ENCODE measurements around the gene PARN.

The PARN gene

GRCh38 chr16:14449334-14449733 lies 180.7 kb downstream of the PARN start (continued):
- TF ChIP-seq, protein P1, sequence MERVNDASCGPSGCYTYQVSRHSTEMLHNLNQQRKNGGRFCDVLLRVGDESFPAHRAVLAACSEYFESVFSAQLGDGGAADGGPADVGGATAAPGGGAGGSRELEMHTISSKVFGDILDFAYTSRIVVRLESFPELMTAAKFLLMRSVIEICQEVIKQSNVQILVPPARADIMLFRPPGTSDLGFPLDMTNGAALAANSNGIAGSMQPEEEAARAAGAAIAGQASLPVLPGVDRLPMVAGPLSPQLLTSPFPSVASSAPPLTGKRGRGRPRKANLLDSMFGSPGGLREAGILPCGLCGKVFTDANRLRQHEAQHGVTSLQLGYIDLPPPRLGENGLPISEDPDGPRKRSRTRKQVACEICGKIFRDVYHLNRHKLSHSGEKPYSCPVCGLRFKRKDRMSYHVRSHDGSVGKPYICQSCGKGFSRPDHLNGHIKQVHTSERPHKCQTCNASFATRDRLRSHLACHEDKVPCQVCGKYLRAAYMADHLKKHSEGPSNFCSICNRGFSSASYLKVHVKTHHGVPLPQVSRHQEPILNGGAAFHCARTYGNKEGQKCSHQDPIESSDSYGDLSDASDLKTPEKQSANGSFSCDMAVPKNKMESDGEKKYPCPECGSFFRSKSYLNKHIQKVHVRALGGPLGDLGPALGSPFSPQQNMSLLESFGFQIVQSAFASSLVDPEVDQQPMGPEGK (CRISPR knock-in tag; IDR thresholded peaks at IDR 0.05; ENCODE audit: borderline replicate concordance) = no peak
- TF ChIP-seq TOX (CRISPR knock-in tag; IDR thresholded peaks at IDR 0.05; ENCODE audit: borderline replicate concordance) (no peak), ZC3H10 (CRISPR knock-in tag; IDR thresholded peaks at IDR 0.05) (no peak), TSHZ2 (CRISPR knock-in tag; IDR thresholded peaks at IDR 0.05) (no peak)

GRCh38 chr16:14448879-14449278 lies 181.2 kb downstream of the PARN start:
- ATAC-seq = no peak
- TF ChIP-seq TOX (CRISPR knock-in tag; IDR thresholded peaks at IDR 0.05; ENCODE audit: borderline replicate concordance) = no peak
- no peak for TF ChIP-seq BACH2 (CRISPR knock-in tag; IDR thresholded peaks at IDR 0.05; ENCODE audit: borderline replicate concordance)

DNA sequence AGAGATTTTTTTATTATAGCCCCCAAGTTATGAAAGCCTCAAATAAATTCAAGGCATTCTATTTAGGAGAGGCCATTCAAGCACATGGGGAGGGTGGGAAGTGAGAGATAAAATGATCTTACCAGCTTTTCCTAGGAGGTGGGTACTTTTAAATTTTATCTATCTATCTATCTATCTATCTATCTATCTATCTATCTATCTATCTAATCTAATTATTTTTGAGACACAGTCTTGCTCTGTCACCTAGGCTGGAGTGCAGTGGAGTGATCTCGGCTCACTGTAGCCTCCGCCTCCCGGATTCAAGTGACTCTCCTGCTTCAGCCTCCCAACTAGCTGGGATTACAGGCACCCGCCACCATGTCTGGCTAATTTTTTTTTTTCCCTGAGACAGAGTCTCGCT lies 182.3 kb downstream of the PARN start:
- ATAC-seq = no peak
- TF ChIP-seq ZNF565 (CRISPR knock-in tag; conservative IDR thresholded peaks at IDR 0.05; ENCODE audit: low read depth) (no peak), ESRRG (CRISPR knock-in tag; IDR thresholded peaks at IDR 0.05) (no peak), TCF4 (CRISPR knock-in tag; IDR thresholded peaks at IDR 0.05; ENCODE audit: borderline replicate concordance) (no peak), ZFP3 (CRISPR knock-in tag; IDR thresholded peaks at IDR 0.05) (no peak), GLIS3 (CRISPR knock-in tag; IDR thresholded peaks at IDR 0.05) (no peak), TOX (CRISPR knock-in tag; IDR thresholded peaks at IDR 0.05; ENCODE audit: borderline replicate concordance) (no peak), POU6F1 (CRISPR knock-in tag; IDR thresholded peaks at IDR 0.05; ENCODE audit: borderline replicate concordance, low read depth) (no peak), SNAI2 (CRISPR knock-in tag; IDR thresholded peaks at IDR 0.05) (no peak), ZNF8 (CRISPR knock-in tag; IDR thresholded peaks at IDR 0.05) (no peak), ZFP30 (CRISPR knock-in tag; IDR thresholded peaks at IDR 0.05) (no peak), PPARA (CRISPR knock-in tag; IDR thresholded peaks at IDR 0.05; ENCODE audit: borderline replicate concordance) (no peak), ISL1 (CRISPR knock-in tag; IDR thresholded peaks at IDR 0.05) (no peak), ZNF70 (CRISPR knock-in tag; IDR thresholded peaks at IDR 0.05) (no peak)
- TF ChIP-seq, protein P1 (CRISPR knock-in tag; IDR thresholded peaks at IDR 0.05; ENCODE audit: borderline replicate concordance) = no peak
- TF ChIP-seq, protein P2, sequence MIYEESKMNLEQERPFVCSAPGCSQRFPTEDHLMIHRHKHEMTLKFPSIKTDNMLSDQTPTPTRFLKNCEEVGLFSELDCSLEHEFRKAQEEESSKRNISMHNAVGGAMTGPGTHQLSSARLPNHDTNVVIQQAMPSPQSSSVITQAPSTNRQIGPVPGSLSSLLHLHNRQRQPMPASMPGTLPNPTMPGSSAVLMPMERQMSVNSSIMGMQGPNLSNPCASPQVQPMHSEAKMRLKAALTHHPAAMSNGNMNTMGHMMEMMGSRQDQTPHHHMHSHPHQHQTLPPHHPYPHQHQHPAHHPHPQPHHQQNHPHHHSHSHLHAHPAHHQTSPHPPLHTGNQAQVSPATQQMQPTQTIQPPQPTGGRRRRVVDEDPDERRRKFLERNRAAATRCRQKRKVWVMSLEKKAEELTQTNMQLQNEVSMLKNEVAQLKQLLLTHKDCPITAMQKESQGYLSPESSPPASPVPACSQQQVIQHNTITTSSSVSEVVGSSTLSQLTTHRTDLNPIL (CRISPR knock-in tag; IDR thresholded peaks at IDR 0.05; ENCODE audit: low read depth) = no peak

- TF ChIP-seq TSHZ2 (CRISPR knock-in tag; IDR thresholded peaks at IDR 0.05) = no peak
- no peak for TF ChIP-seq OSR1 (CRISPR knock-in tag; IDR thresholded peaks at IDR 0.05)
- ATAC-seq = no peak
Observed at GRCh38 chr16:14446796-14447195, 183.3 kb downstream of the PARN start.

Data from SK-N-SH treated with all-trans-retinoic acid at 6 μM for 48 hours (cell line).